Calu3 (cell line): ENCODE data around the gene PPM1L. TPM values are rescaled to one million over a fixed set of nuclear protein-coding genes. Genes with fewer than 3 reads are reported as not detected.

Source experiments
- BruUV-seq: library from RNA; stranded (reverse); fragments of 400-500 nt; replicated peaks from 2 replicates; lab custom pipeline; 2021; lab: Mats Ljungman, UMichigan
- CTCF ChIA-PET: fragments of 300-600 bp; sonication (Branson Sonifier 250); formaldehyde crosslinking; loops from one replicate; lab custom pipeline; 2022; ENCODE audit warnings: antibody characterized with exemption; lab: Charles Lee
- DNase-seq: peaks from one replicate; pipeline ENCODE4 v3.0.0; 2022
- H3K27ac Mint-ChIP-seq: one replicate; pipeline ENCODE4 v1.8.0; 2022; ENCODE audit warnings: mixed read lengths; ENCODE audit not compliant: unreplicated experiment
- H3K27me3 Mint-ChIP-seq: one replicate; pipeline ENCODE4 v1.8.0; 2022; ENCODE audit warnings: mixed read lengths; ENCODE audit not compliant: unreplicated experiment
- H3K36me3 Mint-ChIP-seq: one replicate; pipeline ENCODE4 v1.8.0; 2022; ENCODE audit warnings: mild to moderate bottlenecking, moderate library complexity, mixed read lengths; ENCODE audit not compliant: insufficient read depth, unreplicated experiment
- H3K4me1 Mint-ChIP-seq: one replicate; pipeline ENCODE4 v1.8.0; 2022; ENCODE audit warnings: mild to moderate bottlenecking, low read depth, mixed read lengths; ENCODE audit not compliant: unreplicated experiment
- H3K4me3 Mint-ChIP-seq: one replicate; pipeline ENCODE4 v1.8.0; 2022; ENCODE audit warnings: mild to moderate bottlenecking, low read depth, moderate library complexity, mixed read lengths; ENCODE audit not compliant: unreplicated experiment
- H3K9me3 Mint-ChIP-seq: one replicate; pipeline ENCODE4 v1.8.0; 2022; ENCODE audit warnings: low read depth, mixed read lengths; ENCODE audit not compliant: unreplicated experiment
- intact Hi-C: fragments of 100-400 bp; cut with micrococcal nuclease; formaldehyde crosslinking; loops from one replicate; pipeline ENCODE4 v1.10.0; 2022; ENCODE audit not compliant: unreplicated experiment
- total RNA-seq: library from RNA; stranded (reverse); gene quantifications from 2 replicates; pipeline ENCODE4 v1.2.3, GENCODE V29; 2022
- TF ChIP-seq, protein P1 (sequence below): fragments of 200-600 bp; IDR thresholded peaks from one replicate; pipeline ENCODE4 v1.8.0; 2022; ENCODE audit warnings: antibody characterized with exemption; ENCODE audit not compliant: unreplicated experiment

PPM1L gene
- total RNA-seq, 1 experiment from 2014 or later = 18.4 TPM

DNA sequence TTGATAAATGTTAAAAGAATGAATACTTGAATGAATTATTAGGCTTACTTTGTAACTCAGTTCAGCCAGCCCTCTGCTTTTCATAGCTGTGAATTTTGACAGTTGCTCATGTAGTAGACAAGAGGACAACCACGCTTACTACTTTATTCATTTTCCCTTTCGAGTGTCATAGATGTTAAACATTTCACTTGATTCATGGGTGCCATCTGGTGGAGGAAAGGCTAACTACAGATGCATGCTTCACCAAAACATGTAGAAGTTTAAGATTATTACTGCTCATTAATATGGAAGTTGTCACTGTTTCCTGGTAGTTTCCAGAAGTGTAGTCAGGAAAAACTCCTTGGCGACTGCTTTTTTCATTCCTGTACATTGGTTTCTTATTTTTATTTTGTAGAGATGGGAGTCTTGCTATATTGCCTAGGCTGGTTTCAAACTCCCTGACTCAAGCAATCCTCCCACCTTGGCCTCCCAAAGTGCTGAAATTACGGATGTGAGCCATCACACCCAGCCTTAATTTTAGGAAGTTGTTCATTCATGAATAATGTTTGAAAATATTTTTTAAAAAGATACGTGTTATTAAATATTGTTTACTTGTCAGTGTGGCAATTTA lies 186.0 kb downstream of the PPM1L start:
- Mint-ChIP-seq H3K36me3 (no peaks in the 10 kb centered on the region), H3K27me3 (no peaks in the 10 kb centered on the region), H3K27ac (no peak overlapping the region), H3K9me3 (peaks cover 4% of the 10 kb centered on the region), H3K4me1 (peaks cover 17% of the 10 kb centered on the region), H3K4me3 (no peak overlapping the region)
- DNase-seq = peak; percentile 90
- CTCF ChIA-PET = interaction anchor here (0.9 to 1.1 kb wide), 8 partner anchors 183 to 365 kb away, joined by 3 to 4 read pairs (median 3); no protein-coding TSS in a partner anchor
- TF ChIP-seq, protein P1, sequence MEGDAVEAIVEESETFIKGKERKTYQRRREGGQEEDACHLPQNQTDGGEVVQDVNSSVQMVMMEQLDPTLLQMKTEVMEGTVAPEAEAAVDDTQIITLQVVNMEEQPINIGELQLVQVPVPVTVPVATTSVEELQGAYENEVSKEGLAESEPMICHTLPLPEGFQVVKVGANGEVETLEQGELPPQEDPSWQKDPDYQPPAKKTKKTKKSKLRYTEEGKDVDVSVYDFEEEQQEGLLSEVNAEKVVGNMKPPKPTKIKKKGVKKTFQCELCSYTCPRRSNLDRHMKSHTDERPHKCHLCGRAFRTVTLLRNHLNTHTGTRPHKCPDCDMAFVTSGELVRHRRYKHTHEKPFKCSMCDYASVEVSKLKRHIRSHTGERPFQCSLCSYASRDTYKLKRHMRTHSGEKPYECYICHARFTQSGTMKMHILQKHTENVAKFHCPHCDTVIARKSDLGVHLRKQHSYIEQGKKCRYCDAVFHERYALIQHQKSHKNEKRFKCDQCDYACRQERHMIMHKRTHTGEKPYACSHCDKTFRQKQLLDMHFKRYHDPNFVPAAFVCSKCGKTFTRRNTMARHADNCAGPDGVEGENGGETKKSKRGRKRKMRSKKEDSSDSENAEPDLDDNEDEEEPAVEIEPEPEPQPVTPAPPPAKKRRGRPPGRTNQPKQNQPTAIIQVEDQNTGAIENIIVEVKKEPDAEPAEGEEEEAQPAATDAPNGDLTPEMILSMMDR = peak; percentile 79
- no TSS peak for BruUV-seq
- intact Hi-C loops = loop anchor here (1.0 to 10.0 kb wide), 7 partner anchors 21 to 497 kb away; partner anchors contain the start of gene TRIM59

DNA sequence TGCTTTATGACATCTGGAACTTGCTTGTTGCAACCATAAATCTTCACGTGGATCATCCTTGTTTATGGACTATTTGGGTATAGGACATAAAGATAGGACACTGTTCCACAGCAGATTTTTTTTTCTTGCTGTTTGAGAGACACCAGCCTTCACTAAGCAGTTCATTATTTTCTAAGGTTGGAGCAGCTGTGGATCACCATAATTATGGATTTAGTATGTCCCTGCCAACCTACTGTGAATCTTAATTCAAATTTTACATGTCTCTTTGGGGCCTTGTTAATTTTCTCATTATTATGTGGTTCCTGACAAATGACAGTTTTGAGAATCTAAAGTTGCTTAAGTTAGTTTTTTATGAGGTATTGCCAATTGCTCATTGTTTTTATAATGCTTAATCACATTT lies 188.0 kb downstream of the PPM1L start:
- Mint-ChIP-seq H3K4me3 (no peak overlapping the region), H3K36me3 (no peaks in the 10 kb centered on the region), H3K27me3 (no peaks in the 10 kb centered on the region), H3K27ac (no peak overlapping the region), H3K4me1 (peaks cover 17% of the 10 kb centered on the region), H3K9me3 (peaks cover 4% of the 10 kb centered on the region)
- TF ChIP-seq, protein P1 = no peak
- BruUV-seq = no TSS peak
- DNase-seq = no peak
- CTCF ChIA-PET = no interaction called here
- intact Hi-C loops = loop anchor here (2.0 to 10.0 kb wide), 3 partner anchors 299 to 499 kb away; partner anchors contain the start of gene TRIM59

DNA sequence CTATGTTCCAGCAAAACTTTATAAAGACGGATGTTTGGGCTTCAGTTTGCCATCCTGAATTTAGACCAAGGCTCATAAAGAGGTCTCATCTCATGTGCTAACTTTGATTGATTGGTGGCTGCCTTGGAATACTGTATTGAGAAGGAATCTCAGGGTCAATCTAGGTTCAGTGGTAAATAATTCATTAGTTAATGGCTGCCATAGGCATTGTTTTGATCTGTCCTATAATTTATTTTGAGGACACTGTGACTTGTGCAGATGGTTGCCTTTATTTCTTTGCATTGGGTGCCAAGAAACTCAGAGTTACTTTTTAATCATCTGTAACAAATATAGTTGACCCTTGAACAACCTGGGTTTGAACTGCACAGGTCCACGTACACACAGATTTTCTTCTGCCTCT lies 189.3 kb downstream of the PPM1L start:
- peaks cover 17% of the 10 kb centered on the region for H3K4me1 Mint-ChIP-seq
- no TSS peak for BruUV-seq
- no peak overlapping the region for H3K4me3 Mint-ChIP-seq
- H3K36me3 Mint-ChIP-seq = no peaks in the 10 kb centered on the region
- CTCF ChIA-PET = interaction anchor here (0.8 kb wide), 1 partner anchor 260 kb away, joined by 3 read pairs; no protein-coding TSS in a partner anchor
- H3K9me3 Mint-ChIP-seq = no peaks in the 10 kb centered on the region
- intact Hi-C loops = loop anchor here (10.0 kb wide), 2 partner anchors 461 to 501 kb away; partner anchors contain the start of gene TRIM59
- no peaks in the 10 kb centered on the region for H3K27me3 Mint-ChIP-seq
- H3K27ac Mint-ChIP-seq = no peak overlapping the region
- peak; percentile 8 for DNase-seq
- TF ChIP-seq, protein P1 = no peak

DNA sequence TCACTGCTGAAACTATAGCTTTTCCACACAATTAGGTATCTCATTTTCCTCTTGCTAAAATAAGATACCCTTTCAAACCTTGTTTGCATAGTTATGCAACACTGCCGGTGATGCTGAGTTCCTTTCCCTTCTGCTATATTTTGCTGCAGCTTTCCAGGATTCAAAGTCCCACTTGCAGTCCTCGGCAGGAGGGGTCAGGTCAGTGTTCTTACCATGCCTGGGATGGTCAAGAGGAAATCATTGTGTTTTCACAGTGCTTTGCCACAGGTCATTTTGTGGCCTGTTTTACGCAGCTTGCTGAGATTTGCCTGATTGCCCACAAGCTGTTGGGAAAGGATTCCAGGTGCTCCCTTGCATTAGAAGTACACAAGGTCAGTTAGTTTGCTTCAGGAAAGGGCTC lies 192.2 kb downstream of the PPM1L start:
- DNase-seq = peak; percentile 6
- intact Hi-C loops = loop anchor here (10.0 kb wide), 2 partner anchors 463 to 503 kb away; partner anchors contain the start of gene TRIM59
- H3K36me3 Mint-ChIP-seq = no peaks in the 10 kb centered on the region
- H3K9me3 Mint-ChIP-seq = no peaks in the 10 kb centered on the region
- H3K27ac Mint-ChIP-seq = no peak overlapping the region
- BruUV-seq = no TSS peak
- TF ChIP-seq, protein P1 = no peak
- no peak overlapping the region for H3K4me3 Mint-ChIP-seq
- CTCF ChIA-PET = interaction anchor here (0.6 to 1.5 kb wide), 2 partner anchors 8 to 480 kb away, joined by 3 to 6 read pairs; no protein-coding TSS in a partner anchor
- H3K4me1 Mint-ChIP-seq = peaks cover 11% of the 10 kb centered on the region
- no peaks in the 10 kb centered on the region for H3K27me3 Mint-ChIP-seq
